HUES6 (cell line): ENCODE data around the gene SMPX.

Experiments
- H3K27ac ChIP-seq: 2 replicates; pipeline ENCODE4 v1.7.0; 2013; ENCODE audit warnings: low read depth, mild to moderate bottlenecking, low read length, inconsistent platforms
- H3K27me3 ChIP-seq: 2 replicates; pipeline ENCODE4 v1.6.1; 2013; ENCODE audit warnings: low read length; ENCODE audit not compliant: control insufficient read depth, insufficient read depth
- H3K36me3 ChIP-seq: 2 replicates; pipeline ENCODE4 v1.6.1; 2013; ENCODE audit warnings: low read length; ENCODE audit not compliant: control insufficient read depth, insufficient read depth
- H3K4me1 ChIP-seq: 2 replicates; pipeline ENCODE4 v1.6.1; 2013; ENCODE audit warnings: low read length; ENCODE audit not compliant: control insufficient read depth, insufficient read depth
- H3K4me3 ChIP-seq: 2 replicates; pipeline ENCODE4 v1.5.1; 2013; ENCODE audit warnings: low read depth, low read length
- H3K9ac ChIP-seq: one replicate; pipeline ENCODE4 v1.6.1; 2013; ENCODE audit warnings: mild to moderate bottlenecking, low read length
- H3K9me3 ChIP-seq: 2 replicates; pipeline ENCODE4 v1.6.1; 2013; ENCODE audit warnings: low read depth, low read length; ENCODE audit not compliant: control insufficient read depth, insufficient read depth

Gene SMPX

GRCh38 chrX:21744721-21745120 lies 13.2 kb downstream of the SMPX start:
- H3K4me1 ChIP-seq = peaks cover 55% of the 10 kb centered on the region
- H3K27me3 ChIP-seq = no peaks in the 10 kb centered on the region; the same call in 1 of the 2 replicates
- no peaks in the 10 kb centered on the region for H3K9me3 ChIP-seq
- no peak overlapping the region for H3K9ac ChIP-seq
- no peak overlapping the region for H3K4me3 ChIP-seq
- no peak overlapping the region for H3K27ac ChIP-seq
- H3K36me3 ChIP-seq = no peaks in the 10 kb centered on the region

- peaks cover 58% of the 10 kb centered on the region for H3K4me1 ChIP-seq
- no peaks in the 10 kb centered on the region for H3K9me3 ChIP-seq
- H3K4me3 ChIP-seq = no peak overlapping the region
- H3K9ac ChIP-seq = no peak overlapping the region
- no peak overlapping the region for H3K27ac ChIP-seq
- H3K36me3 ChIP-seq = no peaks in the 10 kb centered on the region
- H3K27me3 ChIP-seq = no peaks in the 10 kb centered on the region; the same call in 1 of the 2 replicates
Measured at GRCh38 chrX:21744060-21744459, 13.9 kb downstream of the SMPX start.

GRCh38 chrX:21741869-21742701 lies 15.8 kb downstream of the SMPX start:
- Histone ChIP-seq H3K4me3 (no peak overlapping the region), H3K9me3 (no peaks in the 10 kb centered on the region), H3K9ac (no peak overlapping the region), H3K27me3 (no peaks in the 10 kb centered on the region; the same call in 1 of the 2 replicates), H3K27ac (no peak overlapping the region), H3K36me3 (no peaks in the 10 kb centered on the region), H3K4me1 (peaks cover 53% of the 10 kb centered on the region)

DNA sequence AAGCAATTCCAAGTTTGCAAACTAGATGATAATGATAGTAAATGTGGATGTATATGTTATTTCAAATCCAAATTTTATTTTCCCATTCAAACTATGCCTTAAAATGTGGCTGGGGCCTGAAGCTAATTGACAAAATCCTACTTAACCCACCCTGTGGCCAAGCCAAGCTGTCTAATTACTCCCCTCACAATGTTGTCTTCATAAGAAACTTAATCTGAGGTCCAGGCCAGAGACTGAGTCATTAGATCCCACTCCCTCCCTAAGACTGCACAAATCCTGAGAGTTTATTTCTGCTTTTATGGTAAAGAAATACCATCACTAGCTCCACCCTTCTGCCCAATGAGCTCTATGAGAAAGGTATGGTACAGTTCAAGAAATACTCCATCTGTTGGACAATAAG lies 16.6 kb downstream of the SMPX start:
- Histone ChIP-seq H3K9ac (no peak overlapping the region), H3K27ac (no peak overlapping the region; the same call in 1 of the 2 replicates), H3K4me1 (peaks cover 46% of the 10 kb centered on the region)

DNA sequence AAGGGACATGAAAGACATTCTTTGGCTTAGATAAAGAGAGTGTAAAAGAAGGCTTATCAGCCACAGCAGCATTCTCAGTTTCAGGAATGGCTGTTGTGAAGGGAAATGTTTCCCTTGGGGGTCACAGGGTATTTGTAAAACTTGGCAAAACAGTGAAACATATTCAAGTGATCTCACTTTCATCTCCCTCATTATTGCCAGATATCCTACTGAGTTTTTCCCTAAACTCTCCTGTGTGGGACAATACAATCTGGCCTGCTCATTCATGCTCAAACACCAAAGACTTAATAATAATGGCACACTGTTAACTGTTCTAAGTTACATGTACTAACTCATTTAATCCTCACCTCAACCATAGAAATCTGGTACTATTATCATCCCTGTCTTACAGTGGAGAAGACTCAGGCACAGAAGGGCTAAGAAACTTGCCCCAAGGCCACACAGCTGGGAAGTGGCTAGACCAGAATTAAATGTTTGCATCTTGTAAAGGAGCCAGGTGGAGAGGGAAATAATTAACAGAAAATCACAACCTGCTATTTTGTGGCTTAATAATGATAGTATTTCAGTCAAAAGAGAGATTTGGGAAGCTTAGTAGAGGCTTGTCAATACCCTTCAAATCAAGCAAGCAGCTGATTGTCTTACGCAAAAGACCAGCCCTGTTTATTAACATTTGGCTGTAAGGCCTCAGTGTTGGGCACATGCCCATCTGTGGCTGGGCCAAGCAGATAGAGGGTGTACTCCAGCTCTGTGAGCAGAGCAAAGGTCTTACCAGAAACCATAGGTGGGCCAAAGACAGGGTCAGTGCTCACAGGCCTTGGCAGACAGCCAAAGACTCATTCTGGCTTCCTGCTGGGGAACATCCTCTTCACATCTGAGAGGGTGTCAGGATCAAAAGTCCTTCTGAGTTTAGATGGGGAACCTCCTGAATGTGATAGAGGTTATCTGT lies 17.3 kb downstream of the SMPX start:
- no peak overlapping the region; the same call in 1 of the 2 replicates for H3K4me3 ChIP-seq
- peaks cover 8% of the 10 kb centered on the region; the same call in 1 of the 2 replicates for H3K27me3 ChIP-seq
- peak overlapping the region; percentile 16 for H3K9ac ChIP-seq
- H3K36me3 ChIP-seq = no peaks in the 10 kb centered on the region
- peak overlapping the region; percentile 26; the same call in 1 of the 2 replicates for H3K27ac ChIP-seq
- H3K4me1 ChIP-seq = peaks cover 40% of the 10 kb centered on the region
- H3K9me3 ChIP-seq = no peaks in the 10 kb centered on the region

More for the DNA sequence above, 16.6 kb downstream of the SMPX start:
- Histone ChIP-seq H3K27me3 (peaks cover 5% of the 10 kb centered on the region; the same call in 1 of the 2 replicates), H3K9me3 (no peaks in the 10 kb centered on the region), H3K36me3 (no peaks in the 10 kb centered on the region), H3K4me3 (no peak overlapping the region)

GRCh38 chrX:21738950-21739287 lies 19.0 kb downstream of the SMPX start:
- no peaks in the 10 kb centered on the region for H3K9me3 ChIP-seq
- H3K36me3 ChIP-seq = no peaks in the 10 kb centered on the region
- H3K27ac ChIP-seq = no peak overlapping the region
- H3K4me3 ChIP-seq = peak overlapping the region; percentile 19; the same call in 1 of the 2 replicates
- peaks cover 8% of the 10 kb centered on the region; the same call in 1 of the 2 replicates for H3K27me3 ChIP-seq
- no peak overlapping the region for H3K9ac ChIP-seq
- peaks cover 37% of the 10 kb centered on the region for H3K4me1 ChIP-seq

DNA sequence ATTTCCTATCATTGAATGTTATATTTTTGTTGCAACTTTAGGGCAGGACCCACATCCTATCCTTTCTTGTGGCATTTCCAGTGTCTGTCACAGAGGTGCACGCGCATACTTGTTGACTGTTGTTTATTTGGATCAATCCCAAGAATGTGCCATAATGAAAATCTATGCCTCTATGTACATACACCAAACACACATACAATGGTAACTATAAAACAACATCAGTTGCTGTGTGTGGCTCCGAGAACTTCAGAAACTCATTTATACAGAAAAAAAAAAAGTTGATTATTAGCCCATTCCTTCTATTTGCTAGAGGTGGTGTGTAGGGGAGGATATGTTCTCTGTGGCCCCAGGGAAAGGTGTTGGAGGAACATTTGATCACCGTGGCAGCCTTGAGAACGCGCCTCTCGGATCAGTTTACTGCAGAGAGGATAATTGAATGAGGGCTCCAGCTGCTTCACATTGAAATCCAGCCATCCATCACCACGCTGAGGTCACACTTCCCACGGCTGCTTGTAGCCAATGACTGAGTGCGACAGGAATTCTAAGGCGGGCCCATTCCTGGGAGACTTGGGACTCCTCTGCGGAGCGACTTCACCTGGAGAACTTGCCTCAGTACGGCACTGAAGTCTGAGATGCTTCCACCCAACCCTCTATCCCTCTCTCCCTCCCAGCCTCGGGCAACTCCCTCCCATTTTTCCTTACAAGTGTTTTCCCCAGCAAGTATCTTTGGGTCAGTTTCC lies 19.5 kb downstream of the SMPX start:
- no peak overlapping the region for H3K27ac ChIP-seq
- H3K36me3 ChIP-seq = no peaks in the 10 kb centered on the region
- peaks cover 33% of the 10 kb centered on the region for H3K4me1 ChIP-seq
- H3K9ac ChIP-seq = no peak overlapping the region
- H3K27me3 ChIP-seq = peaks cover 8% of the 10 kb centered on the region; the same call in 1 of the 2 replicates
- no peaks in the 10 kb centered on the region for H3K9me3 ChIP-seq
- peak overlapping the region; percentile 19; the same call in 1 of the 2 replicates for H3K4me3 ChIP-seq

- H3K4me3 ChIP-seq = no peak overlapping the region
- no peak overlapping the region for H3K27ac ChIP-seq
- peaks cover 22% of the 10 kb centered on the region for H3K4me1 ChIP-seq
Measured at GRCh38 chrX:21735768-21736127, 22.2 kb downstream of the SMPX start.

GRCh38 chrX:21735038-21735767 lies 22.7 kb downstream of the SMPX start:
- no peaks in the 10 kb centered on the region for H3K9me3 ChIP-seq
- H3K9ac ChIP-seq = no peak overlapping the region
- no peaks in the 10 kb centered on the region for H3K36me3 ChIP-seq
- H3K27ac ChIP-seq = no peak overlapping the region
- H3K4me1 ChIP-seq = peaks cover 17% of the 10 kb centered on the region
- peaks cover 8% of the 10 kb centered on the region; the same call in 1 of the 2 replicates for H3K27me3 ChIP-seq
- no peak overlapping the region for H3K4me3 ChIP-seq

More at GRCh38 chrX:21735768-21736127, 22.2 kb downstream of the SMPX start:
- Histone ChIP-seq H3K27me3 (peaks cover 8% of the 10 kb centered on the region; the same call in 1 of the 2 replicates), H3K9ac (no peak overlapping the region), H3K9me3 (no peaks in the 10 kb centered on the region), H3K36me3 (no peaks in the 10 kb centered on the region)

DNA sequence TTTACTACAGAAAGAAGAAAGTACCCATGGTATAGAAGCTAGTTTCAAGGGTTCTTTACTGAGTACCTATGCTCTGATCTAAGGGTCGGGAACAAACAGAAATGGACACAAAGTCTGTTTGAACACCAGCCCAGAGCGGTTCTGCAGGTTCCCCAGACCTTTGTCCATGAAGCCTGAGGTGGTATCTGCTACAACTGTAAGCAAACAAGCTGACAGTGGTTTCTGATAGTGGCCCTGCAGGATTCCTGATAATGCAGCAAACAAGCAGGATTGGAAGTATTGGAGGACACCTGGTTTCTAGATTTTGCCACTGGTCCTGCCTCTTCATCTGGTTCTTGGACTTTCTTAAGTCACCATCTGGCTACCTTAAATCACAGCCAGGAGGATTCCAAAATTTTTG lies 23.7 kb downstream of the SMPX start:
- Histone ChIP-seq H3K9me3 (no peaks in the 10 kb centered on the region), H3K4me3 (no peak overlapping the region), H3K4me1 (peaks cover 11% of the 10 kb centered on the region), H3K9ac (no peak overlapping the region), H3K27me3 (peaks cover 11% of the 10 kb centered on the region; the same call in 1 of the 2 replicates), H3K36me3 (no peaks in the 10 kb centered on the region), H3K27ac (no peak overlapping the region)
